Natural killer cell treated with Interleukin-12 subunit alpha and Interleukin-12 subunit beta and Interleukin-15 and Interleukin-18, amount 100 ng/mL, for 72 hours (primary cell): ENCODE measurements around the gene MRPL21. TPM values are rescaled to one million over a fixed set of nuclear protein-coding genes. Genes with fewer than 3 reads are reported as not detected.

Experiments used
- ATAC-seq, 2 donors: fragments of 150-1000 bp; cut with Tn5 transposase in 1 of 2; sonication (Bioruptor Pico), chemical (Tn5 transposase) in 1 of 2; 2 replicates each; pipeline ENCODE4 v1.10.0; 2021
- DNase-seq: peaks from one replicate; pipeline ENCODE4 v3.0.0; 2022; ENCODE audit warnings: low spot score
- H3K27ac Mint-ChIP-seq, 2 donors: 1 replicate in 1 of 2; 2 replicates in 1 of 2; pipeline ENCODE4 v1.8.0; 2022; ENCODE audit warnings: mixed read lengths in 2 of 2, mild to moderate bottlenecking in 1 of 2, moderate library complexity in 1 of 2
- H3K27me3 Mint-ChIP-seq, 2 donors: 1 replicate in 1 of 2; 2 replicates in 1 of 2; pipeline ENCODE4 v1.8.0; 2022; ENCODE audit warnings: mixed read lengths in 2 of 2
- H3K36me3 Mint-ChIP-seq: one replicate; pipeline ENCODE4 v1.8.0; 2022; ENCODE audit warnings: mixed read lengths
- H3K4me1 Mint-ChIP-seq, 2 donors: 1 replicate in 1 of 2; 2 replicates in 1 of 2; pipeline ENCODE4 v1.8.0; 2022; ENCODE audit warnings: low read depth in 2 of 2, mixed read lengths in 2 of 2, mild to moderate bottlenecking in 1 of 2
- H3K4me3 Mint-ChIP-seq: one replicate; pipeline ENCODE4 v1.8.0; 2022; ENCODE audit warnings: mixed read lengths
- H3K9me3 Mint-ChIP-seq: 2 replicates; pipeline ENCODE4 v1.8.0; 2022; ENCODE audit warnings: mixed read lengths
- total RNA-seq, 2 donors: library from RNA; stranded (reverse); gene quantifications; one replicate each; pipeline ENCODE4 v1.2.3, GENCODE V29; 2022

Gene MRPL21
- total RNA-seq, 2 donors from 2014 or later = 57.6 to 108 TPM

- H3K27ac Mint-ChIP-seq = no peak overlapping the region
- H3K4me1 Mint-ChIP-seq = no peaks in the 10 kb centered on the region
- no peaks in the 10 kb centered on the region for H3K9me3 Mint-ChIP-seq
- DNase-seq (peak; percentile 59), ATAC-seq (no peak)
- no peak overlapping the region for H3K4me3 Mint-ChIP-seq
- H3K36me3 Mint-ChIP-seq = no peaks in the 10 kb centered on the region
- no peaks in the 10 kb centered on the region for H3K27me3 Mint-ChIP-seq
Measured at GRCh38 chr11:68938816-68939582, 35.4 kb upstream of the MRPL21 start.

GRCh38 chr11:68938088-68938487 lies 34.5 kb upstream of the MRPL21 start:
- no peak overlapping the region for H3K4me3 Mint-ChIP-seq
- DNase-seq (peak; percentile 45), ATAC-seq (no peak)
- no peak overlapping the region for H3K27ac Mint-ChIP-seq
- H3K9me3 Mint-ChIP-seq = no peaks in the 10 kb centered on the region
- no peaks in the 10 kb centered on the region for H3K4me1 Mint-ChIP-seq
- H3K36me3 Mint-ChIP-seq = no peaks in the 10 kb centered on the region
- H3K27me3 Mint-ChIP-seq = no peaks in the 10 kb centered on the region

- ATAC-seq (no peak), DNase-seq (peak; percentile 29)
- Mint-ChIP-seq H3K9me3 (no peaks in the 10 kb centered on the region), H3K36me3 (no peaks in the 10 kb centered on the region), H3K4me3 (no peak overlapping the region), H3K27me3 (no peaks in the 10 kb centered on the region), H3K27ac (no peak overlapping the region), H3K4me1 (no peaks in the 10 kb centered on the region)
Measured at GRCh38 chr11:68936676-68937620, 33.3 kb upstream of the MRPL21 start.

GRCh38 chr11:68936358-68936636 lies 32.7 kb upstream of the MRPL21 start:
- Mint-ChIP-seq H3K27ac (no peak overlapping the region), H3K4me3 (no peak overlapping the region), H3K36me3 (no peaks in the 10 kb centered on the region), H3K27me3 (no peaks in the 10 kb centered on the region), H3K4me1 (no peaks in the 10 kb centered on the region), H3K9me3 (no peaks in the 10 kb centered on the region)
- ATAC-seq (no peak), DNase-seq (no peak)

- no peak for ATAC-seq
- DNase-seq = no peak
- Mint-ChIP-seq H3K9me3 (no peaks in the 10 kb centered on the region), H3K4me3 (no peak overlapping the region), H3K27me3 (no peaks in the 10 kb centered on the region), H3K27ac (no peak overlapping the region), H3K4me1 (no peaks in the 10 kb centered on the region), H3K36me3 (no peaks in the 10 kb centered on the region)
Measured at GRCh38 chr11:68935516-68936357, 32.1 kb upstream of the MRPL21 start.

GRCh38 chr11:68935066-68935465 lies 31.4 kb upstream of the MRPL21 start:
- no peaks in the 10 kb centered on the region for H3K27me3 Mint-ChIP-seq
- H3K4me1 Mint-ChIP-seq = peaks cover 0 to 2% of the 10 kb centered on the region in 2 donors
- no peak overlapping the region for H3K27ac Mint-ChIP-seq
- DNase-seq (no peak), ATAC-seq (no peak)
- H3K36me3 Mint-ChIP-seq = peaks cover 6% of the 10 kb centered on the region
- no peaks in the 10 kb centered on the region for H3K9me3 Mint-ChIP-seq
- H3K4me3 Mint-ChIP-seq = no peak overlapping the region

GRCh38 chr11:68934666-68935065 lies 31.0 kb upstream of the MRPL21 start:
- Mint-ChIP-seq H3K9me3 (no peaks in the 10 kb centered on the region), H3K27ac (no peak overlapping the region), H3K4me3 (no peak overlapping the region), H3K27me3 (no peaks in the 10 kb centered on the region), H3K36me3 (peaks cover 7% of the 10 kb centered on the region), H3K4me1 (peaks cover 0 to 2% of the 10 kb centered on the region in 2 donors)
- DNase-seq (no peak), ATAC-seq (no peak)

- Mint-ChIP-seq H3K4me1 (peaks cover 0 to 2% of the 10 kb centered on the region in 2 donors), H3K36me3 (peaks cover 7% of the 10 kb centered on the region), H3K9me3 (no peaks in the 10 kb centered on the region), H3K27me3 (no peaks in the 10 kb centered on the region), H3K4me3 (no peak overlapping the region), H3K27ac (no peak overlapping the region)
- ATAC-seq (no peak), DNase-seq (no peak)
Measured at GRCh38 chr11:68934321-68934645, 30.7 kb upstream of the MRPL21 start.

- peak; percentile 15 for DNase-seq
- Mint-ChIP-seq H3K27me3 (no peaks in the 10 kb centered on the region), H3K36me3 (peaks cover 7% of the 10 kb centered on the region), H3K4me3 (no peak overlapping the region), H3K4me1 (peaks cover 0 to 2% of the 10 kb centered on the region in 2 donors), H3K27ac (no peak overlapping the region), H3K9me3 (no peaks in the 10 kb centered on the region)
- no peak for ATAC-seq
Measured at GRCh38 chr11:68933605-68934320, 30.1 kb upstream of the MRPL21 start.

- no peaks in the 10 kb centered on the region for H3K9me3 Mint-ChIP-seq
- DNase-seq (no peak), ATAC-seq (no peak)
- peaks cover 7% of the 10 kb centered on the region for H3K36me3 Mint-ChIP-seq
- H3K27me3 Mint-ChIP-seq = no peaks in the 10 kb centered on the region
- H3K4me1 Mint-ChIP-seq = peaks cover 0 to 2% of the 10 kb centered on the region in 2 donors
- no peak overlapping the region for H3K4me3 Mint-ChIP-seq
- no peak overlapping the region for H3K27ac Mint-ChIP-seq
Measured at GRCh38 chr11:68932933-68933577, 29.4 kb upstream of the MRPL21 start.

GRCh38 chr11:68932358-68932757 lies 28.7 kb upstream of the MRPL21 start:
- Mint-ChIP-seq H3K36me3 (peaks cover 9% of the 10 kb centered on the region), H3K4me1 (peaks cover 0 to 2% of the 10 kb centered on the region in 2 donors), H3K9me3 (no peaks in the 10 kb centered on the region), H3K4me3 (no peak overlapping the region), H3K27ac (no peak overlapping the region), H3K27me3 (no peaks in the 10 kb centered on the region)
- peak; percentile 0 for DNase-seq
- no peak for ATAC-seq

- no peak for ATAC-seq
- peaks cover 13% of the 10 kb centered on the region for H3K36me3 Mint-ChIP-seq
- no peak overlapping the region for H3K4me3 Mint-ChIP-seq
- peaks cover 0 to 2% of the 10 kb centered on the region in 2 donors for H3K4me1 Mint-ChIP-seq
- DNase-seq = no peak
- H3K27me3 Mint-ChIP-seq = no peaks in the 10 kb centered on the region
- no peaks in the 10 kb centered on the region for H3K9me3 Mint-ChIP-seq
- no peak overlapping the region for H3K27ac Mint-ChIP-seq
Measured at GRCh38 chr11:68931911-68932310, 28.3 kb upstream of the MRPL21 start.
